H1 (cell line): ENCODE measurements around the gene SUSD1. TPM values are rescaled to one million over a fixed set of nuclear protein-coding genes. Genes with fewer than 3 reads are reported as not detected.

Experiments used
- CTCF ChIA-PET: fragments of 300-600 bp; sonication (Branson Sonifier 250); formaldehyde crosslinking; loops from one replicate; lab custom pipeline; 2021; ENCODE audit not compliant: partially characterized antibody; lab: Charles Lee
- POLR2A ChIA-PET: fragments of 300-600 bp; sonication (Branson Sonifier 250); formaldehyde crosslinking; loops from one replicate; lab custom pipeline; 2021; ENCODE audit warnings: inconsistent platforms; ENCODE audit not compliant: partially characterized antibody; lab: Charles Lee
- DNase-seq, 2 experiments: peaks; one replicate each; pipeline versions ENCODE4 v3.0.0 to v3.0.0-alpha.2; 2010 to 2022; ENCODE audit warnings: low spot score in 2 of 2, low read depth in 1 of 2, mixed read lengths in 1 of 2
- FAIRE-seq: peaks from 2 replicates; lab custom pipeline; 2011; peaks lifted over from hg19 to GRCh38; lab: Jason Lieb, UNC
- H2AFZ ChIP-seq: 2 replicates; pipeline ENCODE4 v1.8.1; 2012; ENCODE audit warnings: low read length, inconsistent platforms
- H2AK5ac ChIP-seq: 2 replicates; pipeline ENCODE4 v1.6.1; 2013; ENCODE audit warnings: low read depth, low read length
- H2BK120ac ChIP-seq: replicated peaks from 2 replicates; pipeline ENCODE3; 2013; ENCODE audit warnings: low read depth, low read length, inconsistent platforms
- H2BK12ac ChIP-seq: 2 replicates; pipeline ENCODE4 v1.6.1; 2013; ENCODE audit warnings: low read depth, low read length
- H2BK15ac ChIP-seq: 2 replicates; pipeline ENCODE4 v1.6.1; 2013; ENCODE audit warnings: low read length
- H2BK20ac ChIP-seq: 2 replicates; pipeline ENCODE4 v1.6.1; 2013; ENCODE audit warnings: low read length
- H2BK5ac ChIP-seq: 2 replicates; pipeline ENCODE4 v1.6.1; 2013; ENCODE audit warnings: low read depth, low read length
- H3K14ac ChIP-seq: 2 replicates; pipeline ENCODE4 v1.6.1; 2013; ENCODE audit warnings: inconsistent platforms; ENCODE audit not compliant: insufficient read length
- H3K18ac ChIP-seq: 2 replicates; pipeline ENCODE4 v1.6.1; 2013; ENCODE audit warnings: low read length; ENCODE audit errors: extremely low read depth
- H3K23ac ChIP-seq: 2 replicates; pipeline ENCODE4 v1.6.1; 2013; ENCODE audit warnings: inconsistent platforms; ENCODE audit not compliant: insufficient read length
- H3K23me2 ChIP-seq: 2 replicates; pipeline ENCODE4 v1.6.1; 2013; ENCODE audit warnings: low read depth, low read length
- H3K27ac ChIP-seq: 2 replicates; pipeline ENCODE4 v1.6.1; 2011; ENCODE audit warnings: low read depth, low read length, inconsistent platforms
- H3K27me3 ChIP-seq, 4 experiments: replicated peaks in 1 of 4; 1 replicate in 1 of 4; 2 replicates in 3 of 4; pipeline versions ENCODE4 v1.6.1 to v1.8.1; 2011 to 2013; ENCODE audit warnings: low read length in 3 of 4, mild to moderate bottlenecking in 3 of 4, inconsistent platforms in 2 of 4, mixed read lengths in 2 of 4, moderate library complexity in 1 of 4; ENCODE audit not compliant: control insufficient read depth in 3 of 4, insufficient read depth in 3 of 4; ENCODE audit errors: extremely low read depth in 1 of 4
- H3K36me3 ChIP-seq, 4 experiments: 2 replicates each; pipeline versions ENCODE4 v1.6.1 to v1.8.1; 2011 to 2013; ENCODE audit warnings: mild to moderate bottlenecking in 4 of 4, low read length in 3 of 4, moderate library complexity in 2 of 4, control low read depth in 1 of 4, inconsistent platforms in 1 of 4; ENCODE audit not compliant: insufficient read depth in 4 of 4, control insufficient read depth in 2 of 4
- H3K4ac ChIP-seq: replicated peaks from 2 replicates; pipeline ENCODE3; 2013; ENCODE audit warnings: low read length, low read depth, mixed read lengths, inconsistent platforms; ENCODE audit not compliant: insufficient read length
- H3K4me1 ChIP-seq, 4 experiments: replicated peaks in 1 of 4; 1 replicate in 1 of 4; 2 replicates in 3 of 4; pipeline versions ENCODE4 v1.6.1 to v1.8.1; 2011 to 2013; ENCODE audit warnings: low read length in 3 of 4, inconsistent platforms in 2 of 4, mixed read lengths in 1 of 4; ENCODE audit not compliant: insufficient read depth in 4 of 4, control insufficient read depth in 3 of 4
- H3K4me2 ChIP-seq, 2 experiments: 2 replicates each; pipeline versions ENCODE4 v1.6.1 to v1.8.1; 2011 to 2013; ENCODE audit warnings: low read depth in 2 of 2, low read length in 2 of 2, control low read depth in 1 of 2, inconsistent platforms in 1 of 2, mild to moderate bottlenecking in 1 of 2; ENCODE audit not compliant: insufficient read depth in 1 of 2
- H3K4me3 ChIP-seq, 4 experiments: fragments of 200-600, 300-600 bp in 1 of 4; sonication (generic), shearing (Covaris generic), sonication (Bioruptor Twin) in 1 of 4; 2 replicates each; pipeline versions ENCODE4 v1.5.1 to v1.8.1; 2011 to 2016; ENCODE audit warnings: low read length in 4 of 4, low read depth in 3 of 4, control low read depth in 2 of 4, inconsistent platforms in 2 of 4, mild to moderate bottlenecking in 2 of 4, mixed read lengths in 1 of 4, moderate library complexity in 1 of 4; ENCODE audit not compliant: insufficient read depth in 2 of 4; ENCODE audit errors: extremely low read depth in 1 of 4
- H3K56ac ChIP-seq: replicated peaks from 2 replicates; pipeline ENCODE3; 2013; ENCODE audit warnings: low read depth, mild to moderate bottlenecking, mixed read lengths, low read length, inconsistent platforms; ENCODE audit not compliant: insufficient read length
- H3K79me1 ChIP-seq: 2 replicates; pipeline ENCODE4 v1.6.1; 2013; ENCODE audit warnings: low read depth, low read length, control low read depth
- H3K79me2 ChIP-seq, 2 experiments: 2 replicates each; pipeline versions ENCODE4 v1.6.1 to v1.8.1; 2012 to 2013; ENCODE audit warnings: low read length in 2 of 2, mild to moderate bottlenecking in 2 of 2, inconsistent platforms in 1 of 2; ENCODE audit not compliant: insufficient read depth in 2 of 2, control insufficient read depth in 1 of 2
- H3K9ac ChIP-seq, 4 experiments: replicated peaks in 1 of 4; 1 replicate in 1 of 4; 2 replicates in 3 of 4; pipeline versions ENCODE4 v1.6.1 to v1.8.1; 2011 to 2013; ENCODE audit warnings: low read depth in 3 of 4, low read length in 3 of 4, control low read depth in 2 of 4, mild to moderate bottlenecking in 2 of 4, moderate library complexity in 2 of 4, inconsistent platforms in 1 of 4; ENCODE audit errors: extremely low read depth in 1 of 4
- H3K9me3 ChIP-seq, 2 experiments: 2 replicates each; pipeline versions ENCODE4 v1.6.1 to v1.8.1; 2012 to 2013; ENCODE audit warnings: mild to moderate bottlenecking in 2 of 2, moderate library complexity in 2 of 2, control low read depth in 1 of 2, inconsistent platforms in 1 of 2, low read depth in 1 of 2, low read length in 1 of 2, mixed read lengths in 1 of 2; ENCODE audit not compliant: insufficient read depth in 2 of 2
- H4K20me1 ChIP-seq, 2 experiments: replicated peaks in 1 of 2; 2 replicates each; pipeline versions ENCODE3 to v1.8.1; 2011 to 2013; ENCODE audit warnings: inconsistent platforms in 2 of 2, low read length in 2 of 2, mild to moderate bottlenecking in 1 of 2; ENCODE audit not compliant: insufficient read depth in 2 of 2, control insufficient read depth in 1 of 2
- H4K5ac ChIP-seq: 2 replicates; pipeline ENCODE4 v1.6.1; 2013; ENCODE audit warnings: low read length, low read depth, mixed read lengths, inconsistent platforms; ENCODE audit not compliant: insufficient read length
- H4K8ac ChIP-seq: 2 replicates; pipeline ENCODE4 v1.8.0; 2013; ENCODE audit warnings: mild to moderate bottlenecking, moderate library complexity, low read length, inconsistent platforms; ENCODE audit not compliant: insufficient read depth; ENCODE audit errors: extremely low read depth
- H4K91ac ChIP-seq: replicated peaks from 2 replicates; pipeline ENCODE3; 2013; ENCODE audit warnings: low read length, mixed read lengths, inconsistent platforms; ENCODE audit not compliant: insufficient read length
- ASH2L ChIP-seq: fragments of 200-600, 300-600 bp; sonication (generic); IDR thresholded peaks from one replicate; pipeline ENCODE4 v1.7.1; 2017; ENCODE audit warnings: low read length
- CREB1 ChIP-seq: IDR thresholded peaks from 2 replicates; pipeline ENCODE4 v1.6.1; 2012; ENCODE audit warnings: inconsistent platforms
- HDAC2 ChIP-seq, 2 experiments: fragments of 300-600 bp in 1 of 2; sonication (generic) in 1 of 2; IDR thresholded peaks; 2 replicates each; pipeline ENCODE4 v1.6.1; 2011 to 2012; ENCODE audit warnings: low read depth in 2 of 2, low read length in 2 of 2, mild to moderate bottlenecking in 2 of 2, moderate library complexity in 2 of 2, borderline replicate concordance in 1 of 2, inconsistent platforms in 1 of 2
- MAFK ChIP-seq: IDR thresholded peaks from 2 replicates; pipeline ENCODE4 v1.6.1; 2012; ENCODE audit warnings: low read depth, mild to moderate bottlenecking, improper control_type of control experiment, low read length
- ZNF274 ChIP-seq: IDR thresholded peaks from 2 replicates; pipeline ENCODE4 v1.7.0; 2012; ENCODE audit warnings: low read length, borderline replicate concordance; ENCODE audit errors: extremely low read depth
- WGBS, 2 experiments: shearing (Covaris generic) in 1 of 2; methylation state at CpG; one replicate each; pipeline versions ENCODE4 v1.1.6 to v1.1.7; 2013 to 2015; ENCODE audit warnings: low lambda C conversion rate in 2 of 2, mixed read lengths in 2 of 2, inconsistent platforms in 1 of 2, low coverage in 1 of 2, missing lambda C conversion rate in 1 of 2; ENCODE audit not compliant: insufficient replicate concordance in 2 of 2, insufficient coverage in 1 of 2, insufficient read length in 1 of 2; ENCODE audit errors: extremely low coverage in 1 of 2, missing lambda C conversion rate in 1 of 2; 5-methylcytosine and 5-hydroxymethylcytosine counted together
- polyA plus RNA-seq, 7 experiments: library from polyadenylated mRNA; depleted of rRNA in 3 of 7; stranded (reverse) in 5 of 7; unstranded in 2 of 7; fragments of >200 nt in 5 of 7; fragments of 200-250 nt in 2 of 7; gene quantifications; 1 replicate in 5 of 7; 2 replicates in 1 of 7; 4 replicates in 1 of 7; pipeline versions ENCODE4 v1.2.1 to v1.2.3, GENCODE V29; 2011 to 2013; ENCODE audit warnings: missing spikeins in 2 of 7, mixed read lengths in 2 of 7
- total RNA-seq: library from RNA; stranded (reverse); fragmentation: NEBNext Ultra II Directional; extraction: Animal tissue kit (Norgen Biotek cat#: 25700); gene quantifications from 2 replicates; pipeline ENCODE4 v1.2.1, GENCODE V29; 2021

The SUSD1 gene
- total and polyA plus RNA-seq, 2 of the 8 experiments (the other 6 are each of a cell fraction or from before 2014, with no cell fraction given), result 2.8 to 7.2 TPM

DNA sequence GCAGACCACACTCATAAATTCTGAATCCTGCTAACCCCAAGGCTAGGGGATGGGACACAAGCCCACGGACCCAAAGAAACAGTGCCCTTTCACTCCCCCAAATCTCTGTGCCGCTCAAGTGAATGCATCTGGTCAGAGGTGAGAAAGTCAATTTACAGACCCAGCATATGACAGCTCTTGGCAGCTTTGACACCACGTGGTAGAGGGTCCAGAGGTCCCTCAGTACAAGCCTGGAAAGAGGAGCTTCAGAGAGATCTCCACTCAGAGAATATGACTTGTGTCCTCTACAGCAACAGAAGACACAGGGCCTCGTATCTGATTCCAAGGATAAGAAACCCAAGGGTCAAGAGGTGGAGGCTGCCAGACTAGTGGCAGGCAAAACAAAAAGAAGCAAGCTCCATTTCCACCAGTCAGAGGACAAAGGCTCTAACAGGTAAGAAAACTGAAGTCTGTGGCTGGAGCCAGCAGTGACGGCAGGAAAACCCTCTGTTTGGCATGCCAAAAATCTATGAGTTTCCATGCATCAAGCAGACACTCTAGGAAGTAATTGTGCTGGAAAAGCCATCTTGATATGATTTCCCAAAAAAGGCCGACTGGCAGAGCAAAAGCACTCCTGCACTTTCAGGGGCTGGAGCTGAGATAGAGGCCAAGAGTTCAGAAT lies 139.8 kb downstream of the SUSD1 start:
- no peak for FAIRE-seq
- no peaks in the 10 kb centered on the region for H4K20me1 ChIP-seq
- peaks cover 0 to 9% (median 0%) of the 10 kb centered on the region in 4 experiments; a peak in 2 of 7 replicates for H3K4me1 ChIP-seq
- no peak overlapping the region for H3K56ac ChIP-seq
- no peaks in the 10 kb centered on the region; the same call in 1 of the 2 replicates for H3K23me2 ChIP-seq
- H3K4me2 ChIP-seq, result no peak overlapping the region
- no peak overlapping the region for H3K14ac ChIP-seq
- no peak overlapping the region for H3K9ac ChIP-seq
- no peak overlapping the region for H2BK5ac ChIP-seq
- no peak overlapping the region for H2AK5ac ChIP-seq
- TF ChIP-seq HDAC2 (IDR thresholded peaks at IDR 0.05; ENCODE audit: borderline replicate concordance in 1 of 2, low read depth in 2 of 2, low read length in 2 of 2) (no peak), MAFK (no peak), ZNF274 (no peak), CREB1 (no peak), ASH2L (no peak)
- DNase-seq, result no peak
- no peak overlapping the region for H2AFZ ChIP-seq
- no peak overlapping the region for H2BK12ac ChIP-seq
- no peak overlapping the region for H4K91ac ChIP-seq
- H3K4me3 ChIP-seq, result no peak overlapping the region
- H3K36me3 ChIP-seq, result no peaks in the 10 kb centered on the region
- CTCF ChIA-PET, result interaction anchor here (0.7 to 1.7 kb wide), 7 partner anchors 10 to 849 kb away, joined by 3 to 4 read pairs (median 3); no protein-coding TSS in a partner anchor
- H4K5ac ChIP-seq, result no peak overlapping the region
- H3K4ac ChIP-seq, result no peak overlapping the region
- 84% methylated on average over 6 of the region's 6 CpGs; no CpG with 5 or more reads in 1 of the 2 experiments for WGBS, 2 experiments
- no peak overlapping the region for H2BK120ac ChIP-seq
- no peak overlapping the region for H2BK15ac ChIP-seq
- H3K23ac ChIP-seq, result no peak overlapping the region
- H3K18ac ChIP-seq, result no peak overlapping the region
- no peaks in the 10 kb centered on the region for H3K27me3 ChIP-seq
- no peak overlapping the region for H3K27ac ChIP-seq
- no peaks in the 10 kb centered on the region for H3K9me3 ChIP-seq
- H2BK20ac ChIP-seq, result no peak overlapping the region
- H3K79me2 ChIP-seq, result no peaks in the 10 kb centered on the region
- H4K8ac ChIP-seq, result no peak overlapping the region
- POLR2A ChIA-PET, result no interaction called here
- no peaks in the 10 kb centered on the region for H3K79me1 ChIP-seq
